IMR-90 (cell line): ENCODE results near the gene CAMSAP3. TPM values are rescaled to one million over a fixed set of nuclear protein-coding genes. Genes with fewer than 3 reads are reported as not detected.

Experiments
- ATAC-seq: fragments of 200-7000 bp; cut with Tn5 transposase; 2 replicates; pipeline ENCODE4 v1.9.1; 2020; ENCODE audit warnings: low read depth, mild to moderate bottlenecking, moderate library complexity
- BruUV-seq: library from RNA; stranded (reverse); fragments of 400-500 nt; replicated peaks from 2 replicates; lab custom pipeline; 2021; lab: Mats Ljungman, UMichigan
- CTCF ChIA-PET: fragments of 300-600 bp; formaldehyde crosslinking; extraction: SDS; loops from one replicate; lab custom pipeline; 2021; ENCODE audit warnings: antibody characterized with exemption; lab: Yijun Ruan, JAX
- POLR2A ChIA-PET: fragments of 300-600 bp; sonication (Branson Sonifier 250); formaldehyde crosslinking; loops from one replicate; lab custom pipeline; 2022; ENCODE audit warnings: antibody characterized with exemption; ENCODE audit not compliant: unreplicated experiment; lab: Charles Lee
- DNase-seq: peaks from one replicate; pipeline ENCODE4 v3.0.0; 2013
- H2AFZ ChIP-seq: replicated peaks from 2 replicates; pipeline ENCODE3; 2013; ENCODE audit warnings: low read length, mild to moderate bottlenecking; ENCODE audit not compliant: poor library complexity
- H2AK5ac ChIP-seq: 2 replicates; pipeline ENCODE4 v1.6.1; 2013; ENCODE audit warnings: low read depth, low read length, inconsistent platforms
- H2AK9ac ChIP-seq: replicated peaks from 2 replicates; pipeline ENCODE3; 2013; ENCODE audit warnings: mild to moderate bottlenecking, low read depth, low read length, moderate library complexity; ENCODE audit not compliant: poor library complexity
- H2BK120ac ChIP-seq: 2 replicates; pipeline ENCODE4 v1.6.1; 2013; ENCODE audit warnings: low read depth, low read length, inconsistent platforms
- H2BK15ac ChIP-seq: 3 replicates; pipeline ENCODE4 v1.6.1; 2013; ENCODE audit warnings: low read depth, low read length, inconsistent platforms
- H2BK20ac ChIP-seq: 2 replicates; pipeline ENCODE4 v1.6.1; 2013; ENCODE audit warnings: low read depth, mild to moderate bottlenecking, inconsistent platforms, low read length, moderate library complexity
- H2BK5ac ChIP-seq: 2 replicates; pipeline ENCODE4 v1.6.1; 2013; ENCODE audit warnings: mild to moderate bottlenecking, low read depth, low read length, inconsistent platforms; ENCODE audit not compliant: poor library complexity, severe bottlenecking
- H3K14ac ChIP-seq: replicated peaks from 2 replicates; pipeline ENCODE4 v1.6.1; 2013; ENCODE audit warnings: low read depth, low read length, inconsistent platforms
- H3K18ac ChIP-seq: 2 replicates; pipeline ENCODE4 v1.6.1; 2013; ENCODE audit warnings: low read depth, low read length, control low read depth
- H3K23ac ChIP-seq: 2 replicates; pipeline ENCODE4 v1.6.1; 2013; ENCODE audit warnings: low read depth, low read length, inconsistent platforms
- H3K27ac ChIP-seq: 2 replicates; pipeline ENCODE4 v1.5.1; 2013; ENCODE audit warnings: mild to moderate bottlenecking, control low read depth, low read length; ENCODE audit not compliant: insufficient read depth
- H3K27me3 ChIP-seq: 2 replicates; pipeline ENCODE4 v1.6.1; 2013; ENCODE audit warnings: low read length; ENCODE audit not compliant: control insufficient read depth, insufficient read depth
- H3K36me3 ChIP-seq: 2 replicates; pipeline ENCODE4 v1.6.1; 2013; ENCODE audit warnings: low read length, mixed read lengths; ENCODE audit not compliant: control insufficient read depth, insufficient read depth
- H3K4ac ChIP-seq: 2 replicates; pipeline ENCODE4 v1.6.1; 2013; ENCODE audit warnings: low read depth, low read length, inconsistent platforms
- H3K4me1 ChIP-seq: 2 replicates; pipeline ENCODE4 v1.6.1; 2013; ENCODE audit warnings: low read length, mixed read lengths; ENCODE audit not compliant: control insufficient read depth, insufficient read depth
- H3K4me2 ChIP-seq: 2 replicates; pipeline ENCODE4 v1.6.1; 2013; ENCODE audit warnings: low read depth, mild to moderate bottlenecking, control low read depth, low read length, moderate library complexity
- H3K4me3 ChIP-seq: 2 replicates; pipeline ENCODE4 v1.5.1; 2013; ENCODE audit warnings: low read depth, mild to moderate bottlenecking, control low read depth, low read length, moderate library complexity; ENCODE audit not compliant: insufficient read depth
- H3K56ac ChIP-seq: 2 replicates; pipeline ENCODE4 v1.6.1; 2013; ENCODE audit warnings: low read length, inconsistent platforms; ENCODE audit not compliant: insufficient read depth; ENCODE audit errors: extremely low read depth
- H3K79me1 ChIP-seq, 2 experiments: 2 replicates each; pipeline ENCODE4 v1.6.1; 2013; ENCODE audit warnings: low read length in 2 of 2, inconsistent platforms in 1 of 2, low read depth in 1 of 2
- H3K9ac ChIP-seq: 2 replicates; pipeline ENCODE4 v1.6.1; 2013; ENCODE audit warnings: low read depth, low read length, control low read depth
- H3K9me1 ChIP-seq: 2 replicates; pipeline ENCODE4 v1.6.1; 2013; ENCODE audit warnings: low read length, inconsistent platforms; ENCODE audit not compliant: insufficient read depth
- H3K9me3 ChIP-seq: 2 replicates; pipeline ENCODE4 v1.6.1; 2013; ENCODE audit warnings: low read length; ENCODE audit not compliant: control insufficient read depth, insufficient read depth
- H4K20me1 ChIP-seq: 2 replicates; pipeline ENCODE4 v1.6.1; 2013; ENCODE audit warnings: low read length, inconsistent platforms; ENCODE audit not compliant: insufficient read depth
- H4K5ac ChIP-seq: 2 replicates; pipeline ENCODE4 v1.6.1; 2013; ENCODE audit warnings: mild to moderate bottlenecking, low read depth, low read length, control low read depth
- H4K8ac ChIP-seq, 2 experiments: 2 replicates each; pipeline ENCODE4 v1.6.1; 2013; ENCODE audit warnings: low read depth in 2 of 2, low read length in 2 of 2, control low read depth in 1 of 2, inconsistent platforms in 1 of 2
- H4K91ac ChIP-seq: 2 replicates; pipeline ENCODE4 v1.6.1; 2013; ENCODE audit warnings: low read depth, low read length, inconsistent platforms; ENCODE audit not compliant: insufficient read depth
- BHLHE40 ChIP-seq: fragments of 150-350 bp; IDR thresholded peaks from 2 replicates; pipeline ENCODE4 v1.6.1; 2016; ENCODE audit warnings: mild to moderate bottlenecking, low read depth, low read length
- CHD1 ChIP-seq: IDR thresholded peaks from 2 replicates; pipeline ENCODE4 v1.6.1; 2012; ENCODE audit warnings: low read depth, low read length, improper control_type of control experiment
- CTCF ChIP-seq: conservative IDR thresholded peaks from 2 replicates; pipeline ENCODE4 v1.5.1; 2012; ENCODE audit warnings: mild to moderate bottlenecking, low read depth, low read length, improper control_type of control experiment
- ELK1 ChIP-seq: fragments of 150-350 bp; IDR thresholded peaks from 2 replicates; pipeline ENCODE4 v1.6.1; 2016; ENCODE audit warnings: low read depth, mild to moderate bottlenecking, low read length, moderate library complexity, borderline replicate concordance
- FOS ChIP-seq: fragments of 150-350 bp; IDR thresholded peaks from 2 replicates; pipeline ENCODE4 v1.6.1; 2016; ENCODE audit warnings: low read depth, low read length
- MAFK ChIP-seq: IDR thresholded peaks from 2 replicates; pipeline ENCODE4 v1.6.1; 2012; ENCODE audit warnings: low read depth, low read length, improper control_type of control experiment
- MAZ ChIP-seq: IDR thresholded peaks from 2 replicates; pipeline ENCODE4 v1.6.1; 2012; ENCODE audit warnings: low read depth, mild to moderate bottlenecking, low read length, improper control_type of control experiment, moderate library complexity, borderline replicate concordance
- RAD21 ChIP-seq: IDR thresholded peaks from 2 replicates; pipeline ENCODE4 v1.6.1; 2012; ENCODE audit warnings: low read length, improper control_type of control experiment
- USF2 ChIP-seq: fragments of 150-350 bp; IDR thresholded peaks from 2 replicates; pipeline ENCODE4 v1.6.1; 2017; ENCODE audit warnings: mild to moderate bottlenecking, antibody characterized with exemption, low read length, low read depth
- WGBS, 2 experiments: methylation state at CpG; one replicate each; pipeline versions ENCODE4 v1.1.5 to v1.1.7; 2013; ENCODE audit warnings: missing lambda C conversion rate in 2 of 2; ENCODE audit not compliant: insufficient read length in 1 of 2; ENCODE audit errors: extremely low coverage in 2 of 2; 5-methylcytosine and 5-hydroxymethylcytosine counted together
- dilution Hi-C: fragments of 300-500 bp; cut with HindIII; formaldehyde crosslinking; loops from one replicate; pipeline ENCODE4 v1.14.3; 2018; ENCODE audit warnings: low sequenced_read_pairs; ENCODE audit not compliant: unreplicated experiment
- in situ Hi-C: fragments of 300-500 bp; cut with MboI; formaldehyde crosslinking; loops from 3 replicates; pipeline ENCODE4 v1.14.3; 2019; ENCODE audit warnings: low sequenced_read_pairs, inconsistent platforms, mixed read lengths
- intact Hi-C: fragments of 100-400 bp; cut with micrococcal nuclease; formaldehyde crosslinking; loops from 2 replicates; pipeline ENCODE4 v1.10.0; 2022
- polyA plus RNA-seq, 3 experiments: library from polyadenylated mRNA; depleted of rRNA; stranded (reverse); fragments of >200 nt; gene quantifications; 2 replicates each; pipeline ENCODE4 v1.2.3, GENCODE V29; 2012; ENCODE audit warnings: low replicate concordance in 1 of 3
- total RNA-seq: library from RNA; depleted of rRNA; stranded (reverse); fragments of >200 nt; gene quantifications from 2 replicates; pipeline ENCODE4 v1.2.3, GENCODE V29; 2012

Gene CAMSAP3
- total and polyA plus RNA-seq, 2 of the 4 experiments (the other 2 are of a cell fraction) = not detected

- Histone ChIP-seq H2BK20ac (no peak overlapping the region), H4K8ac (peak overlapping the region; percentile 50 to 62; a peak in 3 of 4 replicates), H4K5ac (peak overlapping the region; percentile 36; the same call in 1 of the 2 replicates), H3K27me3 (peaks cover 14% of the 10 kb centered on the region; the same call in 1 of the 2 replicates), H3K4ac (no peak overlapping the region), H3K23ac (no peak overlapping the region), H2AFZ (peak overlapping the region; percentile 71), H2BK15ac (no peak overlapping the region), H4K91ac (no peak overlapping the region), H2BK120ac (no peak overlapping the region), H3K18ac (no peak overlapping the region), H3K9me1 (peaks cover 12% of the 10 kb centered on the region), H3K9me3 (no peaks in the 10 kb centered on the region), H2BK5ac (no peak overlapping the region), H3K36me3 (no peaks in the 10 kb centered on the region; the same call in 1 of the 2 replicates), H3K9ac (no peak overlapping the region), H3K4me1 (no peaks in the 10 kb centered on the region), H3K14ac (no peak overlapping the region), H3K56ac (no peak overlapping the region), H3K79me1 (no peaks in the 10 kb centered on the region), H4K20me1 (peaks cover 5% of the 10 kb centered on the region; the same call in 1 of the 2 replicates), H3K4me2 (peak overlapping the region; percentile 26; the same call in 1 of the 2 replicates), H3K4me3 (peak overlapping the region; percentile 46), H3K27ac (no peak overlapping the region; the same call in 1 of the 2 replicates), H2AK9ac (peak overlapping the region; percentile 81), H2AK5ac (no peak overlapping the region)
- in situ Hi-C loops (no loop called here), dilution Hi-C loops (no loop called here), intact Hi-C loops (no loop called here)
- no peak for TF ChIP-seq CTCF
- no peak for TF ChIP-seq RAD21
- no peak for TF ChIP-seq ELK1
- TF ChIP-seq MAZ = no peak
- no peak for TF ChIP-seq BHLHE40
- no peak for TF ChIP-seq FOS
- no peak for TF ChIP-seq CHD1
- TF ChIP-seq MAFK = no peak
- TF ChIP-seq USF2 = no peak
- ATAC-seq (0 out of 2 replicates have a peak, but pooled peaks have one; percentile 13), DNase-seq (no peak)
- ChIA-PET POLR2A (no interaction called here), CTCF (interaction anchor here (1.2 kb wide), 2 partner anchors 15 to 163 kb away, joined by 3 read pairs; no protein-coding TSS in a partner anchor)
- WGBS, 2 experiments = no CpG with 5 or more reads among the region's 30 CpGs
- BruUV-seq = no TSS peak
Measured at GRCh38 chr19:7637374-7638256, 42.0 kb downstream of the CAMSAP3 start.
